GM12878 (cell line): ENCODE data around the gene WDR86.

Experiments used
- BCL11A ChIP-seq: IDR thresholded peaks from 2 replicates; pipeline ENCODE4 v1.6.1; 2011; ENCODE audit warnings: low read depth, low read length
- CBX5 ChIP-seq: sonication (generic); IDR thresholded peaks from 2 replicates; pipeline ENCODE4 v1.6.1; 2016; ENCODE audit warnings: low read depth, moderate library complexity, mild to moderate bottlenecking, inconsistent platforms
- HCFC1 ChIP-seq: fragments of 150-350 bp; IDR thresholded peaks from 2 replicates; pipeline ENCODE4 v1.6.1; 2014; ENCODE audit warnings: low read length
- KDM1A ChIP-seq: fragments of 200-600 bp; sonication (generic); IDR thresholded peaks from 2 replicates; pipeline ENCODE4 v1.6.1; 2016; ENCODE audit warnings: borderline replicate concordance
- MYC ChIP-seq: IDR thresholded peaks from 2 replicates; pipeline ENCODE4 v1.6.1; 2011; ENCODE audit warnings: mild to moderate bottlenecking, low read length, moderate library complexity, inconsistent platforms; ENCODE audit not compliant: insufficient read depth, insufficient replicate concordance, insufficient read length, severe bottlenecking
- POLR2A ChIP-seq: IDR thresholded peaks from 2 replicates; pipeline ENCODE4 v1.6.1; 2011; ENCODE audit warnings: low read depth, mild to moderate bottlenecking, low read length
- SIN3A ChIP-seq: IDR thresholded peaks from 2 replicates; pipeline ENCODE4 v1.6.1; 2012; ENCODE audit warnings: low read depth, low read length, improper control_type of control experiment
- SREBF1 ChIP-seq: IDR thresholded peaks from 2 replicates; pipeline ENCODE4 v1.6.1; 2012; ENCODE audit warnings: mild to moderate bottlenecking, low read length
- SUZ12 ChIP-seq: fragments of 200-600 bp; sonication (generic); IDR thresholded peaks from one replicate; pipeline ENCODE4 v1.6.1; 2018; ENCODE audit warnings: antibody characterized with exemption, mild to moderate bottlenecking; ENCODE audit not compliant: unreplicated experiment
- TF ChIP-seq, protein P1 (sequence below): fragments of 450-650 bp; IDR thresholded peaks from 2 replicates; pipeline ENCODE4 v1.6.1; 2016; ENCODE audit warnings: mild to moderate bottlenecking, moderate library complexity, borderline replicate concordance
- TF ChIP-seq, protein P2 (sequence below), 3 experiments: IDR thresholded peaks in 2 of 3; conservative IDR thresholded peaks in 1 of 3; 2 replicates each; pipeline ENCODE4 v1.5.1; 2011; ENCODE audit warnings: low read depth in 3 of 3, low read length in 3 of 3, mild to moderate bottlenecking in 3 of 3, control low read depth in 2 of 3, moderate library complexity in 2 of 3, inconsistent platforms in 1 of 3, mixed read lengths in 1 of 3; ENCODE audit not compliant: control insufficient read depth in 2 of 3, insufficient read depth in 1 of 3; ENCODE audit errors: extremely low read depth in 1 of 3
- TF ChIP-seq, protein P3 (sequence below): fragments of 450-650 bp; IDR thresholded peaks from 2 replicates; pipeline ENCODE4 v1.6.1; 2017; ENCODE audit warnings: mild to moderate bottlenecking, moderate library complexity
- TF ChIP-seq, protein P4 (sequence below): IDR thresholded peaks from 2 replicates; pipeline ENCODE4 v1.6.1; 2012; ENCODE audit warnings: low read depth, low read length, improper control_type of control experiment

DNA sequence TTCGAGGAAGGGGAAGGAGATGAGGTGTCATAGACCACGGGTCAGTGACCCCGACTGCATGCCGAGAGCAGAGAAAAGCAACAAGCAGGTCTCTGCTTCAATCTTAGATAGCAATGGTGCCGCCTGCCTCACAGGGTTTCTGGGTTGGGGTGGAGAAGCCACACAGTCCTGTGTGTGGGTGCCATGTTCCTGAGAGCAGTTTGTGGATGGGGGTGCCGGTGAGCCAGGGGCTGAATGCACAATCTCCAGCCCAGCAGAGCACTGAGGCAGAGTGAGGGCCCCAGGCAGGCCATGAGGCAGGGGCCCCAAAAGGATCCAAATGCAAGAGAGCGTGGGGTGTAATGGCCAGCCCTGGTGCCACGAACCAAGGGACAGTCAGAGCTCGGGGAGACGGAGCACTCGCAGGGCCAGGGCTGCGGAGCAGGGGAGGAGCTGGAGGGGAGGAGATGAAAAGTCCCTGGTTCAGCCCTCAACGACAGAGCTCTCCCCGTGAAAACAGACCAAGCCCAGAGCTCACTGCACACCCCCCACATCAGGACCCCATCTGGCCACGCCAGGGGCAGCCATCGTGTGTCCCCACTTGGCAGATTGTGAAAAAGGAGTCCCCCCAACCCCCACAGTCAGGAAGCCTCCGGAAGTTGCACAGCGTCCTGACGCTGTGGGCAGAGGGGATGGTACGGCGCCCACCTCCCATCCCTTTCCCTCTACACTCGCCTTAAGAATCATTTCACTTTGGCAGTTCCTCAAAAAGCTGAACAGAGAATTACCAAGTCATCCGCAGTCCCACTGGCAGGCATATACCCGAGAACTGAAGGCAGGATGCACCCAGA, 19.9 kb downstream of the WDR86 start:
- no peak for TF ChIP-seq POLR2A
- TF ChIP-seq, protein P1, sequence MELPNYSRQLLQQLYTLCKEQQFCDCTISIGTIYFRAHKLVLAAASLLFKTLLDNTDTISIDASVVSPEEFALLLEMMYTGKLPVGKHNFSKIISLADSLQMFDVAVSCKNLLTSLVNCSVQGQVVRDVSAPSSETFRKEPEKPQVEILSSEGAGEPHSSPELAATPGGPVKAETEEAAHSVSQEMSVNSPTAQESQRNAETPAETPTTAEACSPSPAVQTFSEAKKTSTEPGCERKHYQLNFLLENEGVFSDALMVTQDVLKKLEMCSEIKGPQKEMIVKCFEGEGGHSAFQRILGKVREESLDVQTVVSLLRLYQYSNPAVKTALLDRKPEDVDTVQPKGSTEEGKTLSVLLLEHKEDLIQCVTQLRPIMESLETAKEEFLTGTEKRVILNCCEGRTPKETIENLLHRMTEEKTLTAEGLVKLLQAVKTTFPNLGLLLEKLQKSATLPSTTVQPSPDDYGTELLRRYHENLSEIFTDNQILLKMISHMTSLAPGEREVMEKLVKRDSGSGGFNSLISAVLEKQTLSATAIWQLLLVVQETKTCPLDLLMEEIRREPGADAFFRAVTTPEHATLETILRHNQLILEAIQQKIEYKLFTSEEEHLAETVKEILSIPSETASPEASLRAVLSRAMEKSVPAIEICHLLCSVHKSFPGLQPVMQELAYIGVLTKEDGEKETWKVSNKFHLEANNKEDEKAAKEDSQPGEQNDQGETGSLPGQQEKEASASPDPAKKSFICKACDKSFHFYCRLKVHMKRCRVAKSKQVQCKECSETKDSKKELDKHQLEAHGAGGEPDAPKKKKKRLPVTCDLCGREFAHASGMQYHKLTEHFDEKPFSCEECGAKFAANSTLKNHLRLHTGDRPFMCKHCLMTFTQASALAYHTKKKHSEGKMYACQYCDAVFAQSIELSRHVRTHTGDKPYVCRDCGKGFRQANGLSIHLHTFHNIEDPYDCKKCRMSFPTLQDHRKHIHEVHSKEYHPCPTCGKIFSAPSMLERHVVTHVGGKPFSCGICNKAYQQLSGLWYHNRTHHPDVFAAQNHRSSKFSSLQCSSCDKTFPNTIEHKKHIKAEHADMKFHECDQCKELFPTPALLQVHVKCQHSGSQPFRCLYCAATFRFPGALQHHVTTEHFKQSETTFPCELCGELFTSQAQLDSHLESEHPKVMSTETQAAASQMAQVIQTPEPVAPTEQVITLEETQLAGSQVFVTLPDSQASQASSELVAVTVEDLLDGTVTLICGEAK: no peak
- TF ChIP-seq, protein P2, sequence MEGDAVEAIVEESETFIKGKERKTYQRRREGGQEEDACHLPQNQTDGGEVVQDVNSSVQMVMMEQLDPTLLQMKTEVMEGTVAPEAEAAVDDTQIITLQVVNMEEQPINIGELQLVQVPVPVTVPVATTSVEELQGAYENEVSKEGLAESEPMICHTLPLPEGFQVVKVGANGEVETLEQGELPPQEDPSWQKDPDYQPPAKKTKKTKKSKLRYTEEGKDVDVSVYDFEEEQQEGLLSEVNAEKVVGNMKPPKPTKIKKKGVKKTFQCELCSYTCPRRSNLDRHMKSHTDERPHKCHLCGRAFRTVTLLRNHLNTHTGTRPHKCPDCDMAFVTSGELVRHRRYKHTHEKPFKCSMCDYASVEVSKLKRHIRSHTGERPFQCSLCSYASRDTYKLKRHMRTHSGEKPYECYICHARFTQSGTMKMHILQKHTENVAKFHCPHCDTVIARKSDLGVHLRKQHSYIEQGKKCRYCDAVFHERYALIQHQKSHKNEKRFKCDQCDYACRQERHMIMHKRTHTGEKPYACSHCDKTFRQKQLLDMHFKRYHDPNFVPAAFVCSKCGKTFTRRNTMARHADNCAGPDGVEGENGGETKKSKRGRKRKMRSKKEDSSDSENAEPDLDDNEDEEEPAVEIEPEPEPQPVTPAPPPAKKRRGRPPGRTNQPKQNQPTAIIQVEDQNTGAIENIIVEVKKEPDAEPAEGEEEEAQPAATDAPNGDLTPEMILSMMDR (IDR thresholded peaks at IDR 0.05 in 2 of 3, conservative IDR thresholded peaks at IDR 0.05 in 1 of 3; ENCODE audit: control insufficient read depth in 2 of 3, extremely low read depth in 1 of 3, insufficient read depth in 1 of 3, low read depth in 3 of 3, low read length in 3 of 3): no peak
- TF ChIP-seq SIN3A: no peak
- TF ChIP-seq CBX5: no peak
- TF ChIP-seq, protein P3, sequence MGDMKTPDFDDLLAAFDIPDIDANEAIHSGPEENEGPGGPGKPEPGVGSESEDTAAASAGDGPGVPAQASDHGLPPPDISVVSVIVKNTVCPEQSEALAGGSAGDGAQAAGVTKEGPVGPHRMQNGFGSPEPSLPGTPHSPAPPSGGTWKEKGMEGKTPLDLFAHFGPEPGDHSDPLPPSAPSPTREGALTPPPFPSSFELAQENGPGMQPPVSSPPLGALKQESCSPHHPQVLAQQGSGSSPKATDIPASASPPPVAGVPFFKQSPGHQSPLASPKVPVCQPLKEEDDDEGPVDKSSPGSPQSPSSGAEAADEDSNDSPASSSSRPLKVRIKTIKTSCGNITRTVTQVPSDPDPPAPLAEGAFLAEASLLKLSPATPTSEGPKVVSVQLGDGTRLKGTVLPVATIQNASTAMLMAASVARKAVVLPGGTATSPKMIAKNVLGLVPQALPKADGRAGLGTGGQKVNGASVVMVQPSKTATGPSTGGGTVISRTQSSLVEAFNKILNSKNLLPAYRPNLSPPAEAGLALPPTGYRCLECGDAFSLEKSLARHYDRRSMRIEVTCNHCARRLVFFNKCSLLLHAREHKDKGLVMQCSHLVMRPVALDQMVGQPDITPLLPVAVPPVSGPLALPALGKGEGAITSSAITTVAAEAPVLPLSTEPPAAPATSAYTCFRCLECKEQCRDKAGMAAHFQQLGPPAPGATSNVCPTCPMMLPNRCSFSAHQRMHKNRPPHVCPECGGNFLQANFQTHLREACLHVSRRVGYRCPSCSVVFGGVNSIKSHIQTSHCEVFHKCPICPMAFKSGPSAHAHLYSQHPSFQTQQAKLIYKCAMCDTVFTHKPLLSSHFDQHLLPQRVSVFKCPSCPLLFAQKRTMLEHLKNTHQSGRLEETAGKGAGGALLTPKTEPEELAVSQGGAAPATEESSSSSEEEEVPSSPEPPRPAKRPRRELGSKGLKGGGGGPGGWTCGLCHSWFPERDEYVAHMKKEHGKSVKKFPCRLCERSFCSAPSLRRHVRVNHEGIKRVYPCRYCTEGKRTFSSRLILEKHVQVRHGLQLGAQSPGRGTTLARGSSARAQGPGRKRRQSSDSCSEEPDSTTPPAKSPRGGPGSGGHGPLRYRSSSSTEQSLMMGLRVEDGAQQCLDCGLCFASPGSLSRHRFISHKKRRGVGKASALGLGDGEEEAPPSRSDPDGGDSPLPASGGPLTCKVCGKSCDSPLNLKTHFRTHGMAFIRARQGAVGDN: no peak
- TF ChIP-seq, protein P4, sequence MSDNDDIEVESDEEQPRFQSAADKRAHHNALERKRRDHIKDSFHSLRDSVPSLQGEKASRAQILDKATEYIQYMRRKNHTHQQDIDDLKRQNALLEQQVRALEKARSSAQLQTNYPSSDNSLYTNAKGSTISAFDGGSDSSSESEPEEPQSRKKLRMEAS: no peak
- TF ChIP-seq KDM1A: no peak
- no peak for TF ChIP-seq HCFC1
- TF ChIP-seq BCL11A: no peak
- no peak for TF ChIP-seq SUZ12
- no peak for TF ChIP-seq MYC
- no peak for TF ChIP-seq SREBF1
